GM12878 (cell line): Measurements from ENCODE around the gene HGS. TPM values are rescaled to one million over a fixed set of nuclear protein-coding genes. Genes with fewer than 3 reads are reported as not detected.

Source experiments
- ATAC-seq: fragments of 200-7000 bp; cut with Tn5 transposase; 3 replicates; pipeline ENCODE4 v1.9.1; 2020; ENCODE audit warnings: mild to moderate bottlenecking, moderate library complexity
- BruUV-seq: library from RNA; stranded (reverse); fragments of 400-500 nt; replicated peaks from 2 replicates; lab custom pipeline; 2021; lab: Mats Ljungman, UMichigan
- CTCF ChIA-PET: fragments of 300-600 bp; sonication (Branson Sonifier 250); formaldehyde crosslinking; extraction: SDS; loops from one replicate; lab custom pipeline; 2021; ENCODE audit warnings: inconsistent platforms; lab: Yijun Ruan, JAX
- POLR2A ChIA-PET: fragments of 350-600 bp; formaldehyde crosslinking; extraction: SDS; loops from one replicate; lab custom pipeline; 2021; ENCODE audit warnings: inconsistent platforms; lab: Charles Lee
- RAD21 ChIA-PET: fragments of 300-600 bp; sonication (Branson Sonifier 250); formaldehyde crosslinking; loops from one replicate; lab custom pipeline; 2023; ENCODE audit warnings: antibody characterized with exemption; ENCODE audit not compliant: unreplicated experiment; lab: Charles Lee
- SMC1A ChIA-PET: fragments of 300-600 bp; sonication (Branson Sonifier 250); formaldehyde crosslinking; loops from one replicate; lab custom pipeline; 2023; ENCODE audit not compliant: unreplicated experiment, uncharacterized antibody; lab: Charles Lee
- DNase-seq: peaks from one replicate; pipeline ENCODE4 v3.0.0-alpha.2; 2011; ENCODE audit warnings: low read depth, low spot score
- FAIRE-seq: peaks from 3 replicates; lab custom pipeline; 2011; peaks lifted over from hg19 to GRCh38; lab: Jason Lieb, UNC
- H2AFZ ChIP-seq: 2 replicates; pipeline ENCODE4 v1.6.0; 2011; ENCODE audit warnings: low read depth, low read length, control low read depth; ENCODE audit not compliant: control insufficient read depth
- H3K27ac ChIP-seq: 2 replicates; pipeline ENCODE4 v1.5.1; 2011; ENCODE audit warnings: control low read depth; ENCODE audit not compliant: control insufficient read depth, insufficient read depth
- H3K27me3 ChIP-seq, 2 experiments: replicated peaks in 1 of 2; 2 replicates each; pipeline versions ENCODE4 v1.6.0 to v1.6.1; 2011; ENCODE audit warnings: low read length in 1 of 2; ENCODE audit not compliant: control insufficient read depth in 2 of 2, insufficient read depth in 2 of 2
- H3K36me3 ChIP-seq, 2 experiments: 2 replicates each; pipeline ENCODE4 v1.5.1; 2011; ENCODE audit warnings: low read length in 1 of 2; ENCODE audit not compliant: control insufficient read depth in 2 of 2, insufficient read depth in 2 of 2
- H3K4me1 ChIP-seq: 2 replicates; pipeline ENCODE4 v1.6.1; 2011; ENCODE audit warnings: mild to moderate bottlenecking, low read length, moderate library complexity, mixed read lengths; ENCODE audit not compliant: control insufficient read depth, insufficient read depth
- H3K4me2 ChIP-seq: 2 replicates; pipeline ENCODE4 v1.6.0; 2011; ENCODE audit warnings: control low read depth; ENCODE audit not compliant: control insufficient read depth, insufficient read depth
- H3K4me3 ChIP-seq: fragments of 200-600 bp; sonication (generic); 2 replicates; pipeline ENCODE4 v1.5.1; 2016
- H3K79me2 ChIP-seq: 2 replicates; pipeline ENCODE4 v1.6.0; 2011; ENCODE audit warnings: low read length; ENCODE audit not compliant: control insufficient read depth, insufficient read depth
- H3K9ac ChIP-seq: 2 replicates; pipeline ENCODE4 v1.8.0; 2011; ENCODE audit warnings: low read length, control low read depth, mixed read lengths; ENCODE audit not compliant: control insufficient read depth, insufficient read depth
- H3K9me3 ChIP-seq: replicated peaks from 3 replicates; pipeline ENCODE4 v1.5.1; 2011; ENCODE audit warnings: mild to moderate bottlenecking, low read length; ENCODE audit not compliant: control insufficient read depth, insufficient read depth
- H4K20me1 ChIP-seq: 2 replicates; pipeline ENCODE4 v1.6.0; 2011; ENCODE audit not compliant: control insufficient read depth, insufficient read depth
- BCL3 ChIP-seq: IDR thresholded peaks from 2 replicates; pipeline ENCODE4 v1.6.1; 2011; ENCODE audit warnings: borderline replicate concordance, low read depth, mild to moderate bottlenecking, moderate library complexity, low read length; ENCODE audit not compliant: insufficient read depth, poor library complexity, severe bottlenecking
- CBX3 ChIP-seq: fragments of 200-600 bp; sonication (generic); IDR thresholded peaks from 2 replicates; pipeline ENCODE4 v1.6.1; 2016; ENCODE audit warnings: low read depth, borderline replicate concordance
- E2F4 ChIP-seq: IDR thresholded peaks from 2 replicates; pipeline ENCODE4 v1.6.1; 2012; ENCODE audit warnings: low read depth, low read length, improper control_type of control experiment
- ELK1 ChIP-seq: IDR thresholded peaks from 2 replicates; pipeline ENCODE4 v1.6.1; 2012; ENCODE audit warnings: low read depth, low read length, improper control_type of control experiment
- HCFC1 ChIP-seq: fragments of 150-350 bp; IDR thresholded peaks from 2 replicates; pipeline ENCODE4 v1.6.1; 2014; ENCODE audit warnings: low read length
- JUND ChIP-seq: IDR thresholded peaks from 2 replicates; pipeline ENCODE4 v1.6.1; 2012; ENCODE audit warnings: low read depth, mild to moderate bottlenecking, low read length, improper control_type of control experiment, moderate library complexity
- MYC ChIP-seq: IDR thresholded peaks from 2 replicates; pipeline ENCODE4 v1.6.1; 2011; ENCODE audit warnings: mild to moderate bottlenecking, low read length, moderate library complexity, inconsistent platforms; ENCODE audit not compliant: insufficient read depth, insufficient replicate concordance, insufficient read length, severe bottlenecking
- NFYB ChIP-seq: IDR thresholded peaks from 2 replicates; pipeline ENCODE4 v1.6.1; 2011; ENCODE audit warnings: low read depth, mild to moderate bottlenecking, low read length, improper control_type of control experiment, moderate library complexity; ENCODE audit not compliant: insufficient read depth
- NRF1 ChIP-seq: conservative IDR thresholded peaks from 2 replicates; pipeline ENCODE4 v1.6.1; 2011; ENCODE audit warnings: mild to moderate bottlenecking, low read depth, low read length, improper control_type of control experiment
- PRDM15 ChIP-seq: fragments of 450-650 bp; formaldehyde crosslinking; IDR thresholded peaks from 2 replicates; pipeline ENCODE4 v1.4.0; 2020; ENCODE audit warnings: mild to moderate bottlenecking, moderate library complexity
- RB1 ChIP-seq: fragments of 450-650 bp; formaldehyde crosslinking; IDR thresholded peaks from 2 replicates; pipeline ENCODE4 v1.6.1; 2017; ENCODE audit warnings: mild to moderate bottlenecking, borderline replicate concordance
- SREBF2 ChIP-seq: IDR thresholded peaks from 2 replicates; pipeline ENCODE4 v1.6.1; 2012; ENCODE audit warnings: mild to moderate bottlenecking, low read length
- USF2 ChIP-seq: IDR thresholded peaks from 2 replicates; pipeline ENCODE4 v1.6.1; 2011; ENCODE audit warnings: low read depth, low read length, improper control_type of control experiment, borderline replicate concordance
- ZNF217 ChIP-seq: fragments of 450-650 bp; IDR thresholded peaks from 2 replicates; pipeline ENCODE4 v1.6.1; 2017; ENCODE audit warnings: antibody characterized with exemption, mild to moderate bottlenecking
- WGBS: methylation state at CpG from one replicate; pipeline ENCODE4 v1.1.6; 2016; ENCODE audit warnings: low lambda C conversion rate; ENCODE audit not compliant: insufficient replicate concordance, insufficient coverage; ENCODE audit errors: missing lambda C conversion rate; 5-methylcytosine and 5-hydroxymethylcytosine counted together
- in situ Hi-C: fragments of 300-500 bp; cut with MboI; formaldehyde crosslinking; loops from 9 replicates; pipeline ENCODE4 v1.14.3; 2018; ENCODE audit warnings: mixed read lengths
- intact Hi-C: fragments of 100-400 bp; cut with micrococcal nuclease; formaldehyde crosslinking; loops from one replicate; pipeline ENCODE4 v1.14.2; 2022; ENCODE audit not compliant: unreplicated experiment
- polyA plus RNA-seq, 11 experiments: library from polyadenylated mRNA; depleted of rRNA in 4 of 11; unstranded in 6 of 11; stranded (reverse) in 5 of 11; fragments of >200 nt; fragmentation: Nextera tagmentation in 4 of 11; fragmentation: Illumina TruSeq in 1 of 11; extraction: Ambion mirVana in 4 of 11; extraction: Trizol in 1 of 11; gene quantifications; 1 replicate in 1 of 11; 2 replicates in 10 of 11; pipeline versions ENCODE4 v1.2.1 to v1.2.3, GENCODE V29; 2011 to 2016; ENCODE audit warnings: inconsistent platforms in 2 of 11, missing spikeins in 2 of 11, low read depth in 1 of 11
- total RNA-seq, 4 experiments: library from RNA; depleted of rRNA in 3 of 4; stranded (reverse); fragments of >200 nt in 3 of 4; fragmentation: Illumina TruSeq in 1 of 4; extraction: Trizol in 1 of 4; gene quantifications; 2 replicates each; pipeline versions ENCODE4 v1.2.1 to v1.2.3, GENCODE V29; 2013 to 2021

Gene HGS
- total and polyA plus RNA-seq, 10 of the 15 experiments (the other 5 are each of a cell fraction or from before 2014, with no cell fraction given): 2.2 to 85.6 (median 55.3) TPM

- ChIA-PET CTCF (no interaction called here), RAD21 (no interaction called here), SMC1A (no interaction called here), POLR2A (no interaction called here)
- H3K9ac ChIP-seq: no peak overlapping the region
- no peak for ATAC-seq
- H3K4me1 ChIP-seq: peaks cover 8% of the 10 kb centered on the region
- no peak overlapping the region for H3K4me3 ChIP-seq
- H2AFZ ChIP-seq: no peak overlapping the region
- H3K9me3 ChIP-seq: no peaks in the 10 kb centered on the region
- DNase-seq: no peak
- intact Hi-C loops (no loop called here), in situ Hi-C loops (no loop called here)
- 0 out of 2 replicates have a peak, but pooled peaks cover 3% of the 10 kb centered on the region for H4K20me1 ChIP-seq
- no peak for FAIRE-seq
- TF ChIP-seq MYC (no peak), ZNF217 (no peak), SREBF2 (no peak), HCFC1 (no peak), CBX3 (no peak), RB1 (no peak), BCL3 (no peak), JUND (no peak), ELK1 (no peak), NFYB (no peak), USF2 (no peak), NRF1 (no peak), PRDM15 (CRISPR knock-in tag) (no peak), E2F4 (no peak)
- peaks cover 22 to 42% of the 10 kb centered on the region in 2 experiments; a peak in 3 of 4 replicates for H3K36me3 ChIP-seq
- no TSS peak for BruUV-seq
- H3K79me2 ChIP-seq: peaks cover 14% of the 10 kb centered on the region
- H3K4me2 ChIP-seq: no peak overlapping the region
- 90% methylated on average over 25 of the region's 25 CpGs for WGBS
- no peak overlapping the region for H3K27ac ChIP-seq
- no peaks in the 10 kb centered on the region for H3K27me3 ChIP-seq
Measured at GRCh38 chr17:81697261-81698044, 13.6 kb downstream of the HGS start.
